ENCODE measurements around the gene PTPRO. TPM values are rescaled to one million over a fixed set of nuclear protein-coding genes. Genes with fewer than 3 reads are reported as not detected.

Gene PTPRO
- total RNA-seq, 1 experiment from 2014 or later, result not detected

- Histone ChIP-seq H4K20me1 (ENCODE audit: low read length) (no peaks in the 10 kb centered on the region), H2AFZ (ENCODE audit: low read length) (no peak overlapping the region), H3K4me1 (ENCODE audit: insufficient read depth, low read length) (no peaks in the 10 kb centered on the region; the same call in 1 of the 2 replicates), H3K27ac (ENCODE audit: low read length) (no peak overlapping the region), H3K9me2 (replicated peaks; ENCODE audit: low read length) (no peaks in the 10 kb centered on the region), H3K27me3 (ENCODE audit: low read length) (peaks cover 8% of the 10 kb centered on the region), H3K4me3 (ENCODE audit: low read length) (no peak overlapping the region), H3F3A (ENCODE audit: low read length, unreplicated experiment) (no peaks in the 10 kb centered on the region), H3K9ac (ENCODE audit: low read length) (no peak overlapping the region), H3K36me3 (ENCODE audit: low read depth, low read length) (no peaks in the 10 kb centered on the region), H3K4me2 (ENCODE audit: low read length) (no peak overlapping the region), H3K9me3 (ENCODE audit: low read length) (no peaks in the 10 kb centered on the region), H3K79me2 (ENCODE audit: low read length) (no peaks in the 10 kb centered on the region)
- TF ChIP-seq CTCF (conservative IDR thresholded peaks at IDR 0.05; ENCODE audit: low read depth, low read length) (no peak), EZH2 (IDR thresholded peaks at IDR 0.05; ENCODE audit: low read length, unreplicated experiment) (no peak), EZH2phosphoT487 (IDR thresholded peaks at IDR 0.05; ENCODE audit: borderline replicate concordance, low read length) (no peak)
- ATAC-seq (no peak), DNase-seq (no peak)
- intact Hi-C loops (cut with micrococcal nuclease), result no loop called here
- ChIA-PET CTCF (no interaction called here), POLR2A (ENCODE audit: unreplicated experiment) (no interaction called here)
- no TSS peak for BruUV-seq (replicated peaks)
Measured at GRCh38 chr12:15494329-15495046, 172.2 kb downstream of the PTPRO start.

- no peak for ATAC-seq
Measured at GRCh38 chr12:15495746-15496145, 173.4 kb downstream of the PTPRO start.

More at GRCh38 chr12:15495746-15496145, 173.4 kb downstream of the PTPRO start:
- TF ChIP-seq CTCF (conservative IDR thresholded peaks at IDR 0.05; ENCODE audit: low read depth, low read length) (no peak), EZH2phosphoT487 (IDR thresholded peaks at IDR 0.05; ENCODE audit: borderline replicate concordance, low read length) (no peak), EZH2 (IDR thresholded peaks at IDR 0.05; ENCODE audit: low read length, unreplicated experiment) (no peak)
- Histone ChIP-seq H3K9me3 (ENCODE audit: low read length) (no peaks in the 10 kb centered on the region), H3K9me2 (replicated peaks; ENCODE audit: low read length) (no peaks in the 10 kb centered on the region), H3K36me3 (ENCODE audit: low read depth, low read length) (no peaks in the 10 kb centered on the region), H3K4me2 (ENCODE audit: low read length) (no peak overlapping the region), H2AFZ (ENCODE audit: low read length) (no peak overlapping the region), H3F3A (ENCODE audit: low read length, unreplicated experiment) (no peaks in the 10 kb centered on the region), H3K4me1 (ENCODE audit: insufficient read depth, low read length) (no peaks in the 10 kb centered on the region; the same call in 1 of the 2 replicates), H3K9ac (ENCODE audit: low read length) (no peak overlapping the region), H4K20me1 (ENCODE audit: low read length) (no peaks in the 10 kb centered on the region), H3K4me3 (ENCODE audit: low read length) (no peak overlapping the region), H3K27me3 (ENCODE audit: low read length) (peaks cover 8% of the 10 kb centered on the region), H3K27ac (ENCODE audit: low read length) (no peak overlapping the region), H3K79me2 (ENCODE audit: low read length) (no peaks in the 10 kb centered on the region)
- POLR2A ChIA-PET (ENCODE audit: unreplicated experiment), result no interaction called here
- CTCF ChIA-PET, result interaction anchor here (0.6 kb wide), 1 partner anchor 487 kb away, joined by 3 read pairs; no protein-coding TSS in a partner anchor
- no TSS peak for BruUV-seq (replicated peaks)
- intact Hi-C loops (cut with micrococcal nuclease), result no loop called here
- DNase-seq, result no peak
